Activated CD4-positive, alpha-beta T cell treated with anti-CD3 and anti-CD28 coated beads, Interleukin-2, amount 10 ng/mL, durations not matched to agents 7 days and 5 days (primary cell): Measurements from ENCODE around the gene NUP205. TPM values are rescaled to one million over a fixed set of nuclear protein-coding genes. Genes with fewer than 3 reads are reported as not detected.
"Not testable (repeated sequence)": the region's sequence is repeated elsewhere in the genome, so short reads cannot be mapped to it uniquely, and the experiment has no call there.

Source experiments
- CTCF ChIA-PET: fragments of 350-600 bp; sonication (Branson Sonifier 250); formaldehyde crosslinking; loops from one replicate; lab custom pipeline; 2021; ENCODE audit warnings: antibody characterized with exemption; lab: Charles Lee
- POLR2A ChIA-PET: fragments of 350-600 bp; sonication (Branson Sonifier 250); formaldehyde crosslinking; loops from one replicate; lab custom pipeline; 2021; ENCODE audit warnings: antibody characterized with exemption; lab: Charles Lee
- DNase-seq: peaks from one replicate; pipeline ENCODE4 v3.0.0-alpha.2; 2020
- H3K27ac Mint-ChIP-seq: one replicate; pipeline ENCODE4 v1.8.0; 2021; ENCODE audit warnings: mild to moderate bottlenecking, moderate library complexity, mixed read lengths
- H3K27me3 Mint-ChIP-seq: one replicate; pipeline ENCODE4 v1.8.0; 2021; ENCODE audit warnings: mixed read lengths
- H3K36me3 Mint-ChIP-seq: one replicate; pipeline ENCODE4 v1.8.0; 2021; ENCODE audit warnings: low read depth, mixed read lengths
- H3K4me1 Mint-ChIP-seq: one replicate; pipeline ENCODE4 v1.8.0; 2021; ENCODE audit warnings: mixed read lengths
- H3K4me3 Mint-ChIP-seq: one replicate; pipeline ENCODE4 v1.8.0; 2021; ENCODE audit warnings: mild to moderate bottlenecking, moderate library complexity, mixed read lengths
- H3K9me3 Mint-ChIP-seq: one replicate; pipeline ENCODE4 v1.8.0; 2021; ENCODE audit warnings: mixed read lengths
- total RNA-seq, 2 experiments: library from RNA; stranded (reverse); gene quantifications; one replicate each; pipeline ENCODE4 v1.2.3, GENCODE V29; 2021

Gene NUP205
- total RNA-seq, 2 experiments from 2014 or later, result 88.8 to 99.5 TPM

- H3K4me3 Mint-ChIP-seq, result no peak overlapping the region
- H3K9me3 Mint-ChIP-seq, result no peaks in the 10 kb centered on the region
- no peak overlapping the region for H3K27ac Mint-ChIP-seq
- H3K36me3 Mint-ChIP-seq, result no peaks in the 10 kb centered on the region
- CTCF ChIA-PET, result no interaction called here
- POLR2A ChIA-PET, result no interaction called here
- H3K27me3 Mint-ChIP-seq, result no peaks in the 10 kb centered on the region
- no peak for DNase-seq
- H3K4me1 Mint-ChIP-seq, result peaks cover 17% of the 10 kb centered on the region
Measured at GRCh38 chr7:135684136-135684535, 126.4 kb downstream of the NUP205 start.

GRCh38 chr7:135684699-135685098 is 127.0 kb downstream of the NUP205 start:
- no peaks in the 10 kb centered on the region for H3K9me3 Mint-ChIP-seq
- H3K4me3 Mint-ChIP-seq, result no peak overlapping the region
- H3K36me3 Mint-ChIP-seq, result no peaks in the 10 kb centered on the region
- ChIA-PET CTCF (no interaction called here), POLR2A (no interaction called here)
- H3K27ac Mint-ChIP-seq, result no peak overlapping the region
- no peak for DNase-seq
- peaks cover 17% of the 10 kb centered on the region for H3K4me1 Mint-ChIP-seq
- no peaks in the 10 kb centered on the region for H3K27me3 Mint-ChIP-seq

DNA sequence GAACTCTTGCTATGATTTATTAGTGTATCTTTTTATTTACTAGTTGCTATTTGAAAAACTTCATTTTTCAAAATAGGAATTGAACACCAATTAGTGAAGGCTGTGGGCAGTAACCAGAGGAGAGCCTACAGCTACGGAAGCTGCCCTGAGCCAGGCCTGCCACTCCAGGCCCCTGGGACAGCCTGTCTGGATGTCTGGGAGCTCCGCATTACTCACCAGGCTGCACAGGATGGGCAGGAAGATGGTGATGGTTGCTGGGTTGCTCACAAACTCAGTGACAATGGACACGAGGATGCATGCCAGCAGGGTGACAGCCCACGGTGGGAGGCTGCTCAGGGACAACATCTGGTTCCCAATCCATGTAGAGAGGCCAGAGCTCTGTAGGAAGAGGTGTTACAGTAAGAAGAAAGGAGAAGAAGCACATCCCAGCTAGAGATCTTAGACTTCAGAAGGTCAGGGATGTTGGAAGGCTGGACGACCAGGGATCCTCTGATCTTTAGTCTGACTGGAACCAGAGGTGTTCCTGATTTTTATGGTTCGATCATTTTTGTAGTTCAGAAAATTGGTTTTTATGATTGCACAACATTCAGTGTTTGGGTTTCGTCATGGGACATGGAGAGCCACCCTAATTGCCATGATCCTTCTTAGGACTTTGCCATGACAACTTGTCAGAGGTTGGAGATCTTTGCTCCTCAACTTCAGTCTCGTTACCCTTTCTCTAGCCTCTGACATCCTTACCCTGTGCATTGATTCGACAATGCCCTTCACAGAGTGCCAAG is 127.8 kb downstream of the NUP205 start:
- no peaks in the 10 kb centered on the region for H3K27me3 Mint-ChIP-seq
- H3K4me3 Mint-ChIP-seq, result no peak overlapping the region

GRCh38 chr7:135687466-135687865 is 129.7 kb downstream of the NUP205 start:
- POLR2A ChIA-PET, result no interaction called here
- Mint-ChIP-seq H3K27ac (no peak overlapping the region), H3K36me3 (no peaks in the 10 kb centered on the region), H3K4me1 (no peaks in the 10 kb centered on the region), H3K9me3 (no peaks in the 10 kb centered on the region), H3K4me3 (no peak overlapping the region), H3K27me3 (no peaks in the 10 kb centered on the region)
- CTCF ChIA-PET, result interaction anchor here (1.0 kb wide), 1 partner anchor 14 kb away, joined by 3 read pairs; no protein-coding TSS in a partner anchor
- no peak for DNase-seq

More for the DNA sequence above, 127.8 kb downstream of the NUP205 start:
- Mint-ChIP-seq H3K4me1 (peaks cover 14% of the 10 kb centered on the region), H3K27ac (no peak overlapping the region), H3K9me3 (no peaks in the 10 kb centered on the region), H3K36me3 (no peaks in the 10 kb centered on the region)
- ChIA-PET POLR2A (no interaction called here), CTCF (interaction anchor here (0.9 kb wide), 1 partner anchor 11 kb away, joined by 3 read pairs; no protein-coding TSS in a partner anchor)
- DNase-seq, result no peak

DNA sequence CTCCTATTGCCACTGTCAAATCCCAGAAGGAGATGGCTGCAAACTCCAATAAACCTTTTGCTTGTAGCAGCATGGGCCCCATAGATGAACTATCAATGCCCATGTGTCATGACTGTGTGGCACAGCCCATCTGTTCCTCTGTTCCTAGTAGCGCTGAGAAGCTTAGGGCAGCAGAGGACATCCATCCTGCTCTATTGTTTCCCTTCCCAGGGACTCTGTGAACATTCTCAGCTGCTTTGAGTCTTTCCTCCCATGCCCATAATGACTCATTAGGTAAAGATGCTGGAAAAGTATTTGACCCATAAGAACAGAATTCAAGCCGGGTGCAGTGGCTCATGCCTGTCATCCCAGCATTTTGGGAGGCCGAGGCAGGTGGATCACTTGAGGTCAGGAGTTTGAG is 132.8 kb downstream of the NUP205 start:
- no peak overlapping the region for H3K4me3 Mint-ChIP-seq
- CTCF ChIA-PET, result interaction anchor here (1.1 kb wide), 1 partner anchor 14 kb away, joined by 3 read pairs; no protein-coding TSS in a partner anchor
- no peak overlapping the region for H3K27ac Mint-ChIP-seq
- no peaks in the 10 kb centered on the region for H3K27me3 Mint-ChIP-seq
- H3K36me3 Mint-ChIP-seq, result no peaks in the 10 kb centered on the region
- POLR2A ChIA-PET, result no interaction called here
- H3K9me3 Mint-ChIP-seq, result no peaks in the 10 kb centered on the region
- no peaks in the 10 kb centered on the region for H3K4me1 Mint-ChIP-seq
- no peak for DNase-seq

DNA sequence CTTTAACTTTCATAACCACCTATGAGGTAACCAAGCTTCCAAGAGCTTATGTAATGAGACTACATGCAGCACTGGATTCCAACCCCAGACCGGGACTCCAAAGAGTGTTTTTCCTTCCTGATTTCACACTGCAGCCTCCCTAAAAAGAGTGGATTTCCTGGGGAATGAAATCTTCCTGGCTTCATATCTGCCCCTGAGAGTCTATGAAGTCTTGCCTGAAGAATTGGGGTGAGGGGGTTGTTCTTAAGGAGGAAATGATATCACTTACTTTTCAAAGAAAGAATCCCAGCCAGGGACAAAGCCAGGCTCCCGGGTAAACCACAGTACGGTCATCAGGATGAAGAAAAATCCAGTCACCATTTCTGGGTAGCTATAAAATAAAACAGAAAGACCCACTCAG is 134.3 kb downstream of the NUP205 start:
- no peaks in the 10 kb centered on the region for H3K9me3 Mint-ChIP-seq
- CTCF ChIA-PET, result no interaction called here
- DNase-seq, result no peak
- H3K36me3 Mint-ChIP-seq, result no peaks in the 10 kb centered on the region
- no peak overlapping the region for H3K27ac Mint-ChIP-seq
- no peaks in the 10 kb centered on the region for H3K27me3 Mint-ChIP-seq
- POLR2A ChIA-PET, result no interaction called here
- no peaks in the 10 kb centered on the region for H3K4me1 Mint-ChIP-seq
- H3K4me3 Mint-ChIP-seq, result no peak overlapping the region

GRCh38 chr7:135692606-135693005 is 134.9 kb downstream of the NUP205 start:
- H3K9me3 Mint-ChIP-seq, DNase-seq, H3K36me3 Mint-ChIP-seq, H3K4me1 Mint-ChIP-seq, H3K4me3 Mint-ChIP-seq, POLR2A ChIA-PET, H3K27ac Mint-ChIP-seq, H3K27me3 Mint-ChIP-seq, CTCF ChIA-PET: not testable (repeated sequence)

DNA sequence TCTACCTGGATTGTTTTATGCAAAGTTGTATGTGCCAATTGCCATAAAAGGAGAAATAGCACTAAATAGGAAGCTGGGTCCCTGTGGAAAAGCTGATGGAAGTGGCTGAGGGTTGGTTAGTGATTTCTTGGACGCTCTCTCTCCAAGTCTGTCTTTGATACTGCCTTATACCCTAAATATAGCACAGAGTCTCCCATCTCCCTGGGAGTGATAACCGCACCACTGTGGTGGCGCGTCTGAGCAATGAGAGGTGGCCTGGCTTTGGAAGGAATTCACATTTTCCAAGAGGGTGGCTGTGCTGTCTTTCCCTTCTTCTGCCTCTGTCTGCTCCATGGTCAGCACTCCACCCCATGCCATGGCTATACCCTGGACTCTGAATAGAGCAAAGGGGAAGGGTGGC is 135.8 kb downstream of the NUP205 start:
- no peaks in the 10 kb centered on the region for H3K4me1 Mint-ChIP-seq
- H3K4me3 Mint-ChIP-seq, result no peak overlapping the region
- no peak for DNase-seq
- ChIA-PET CTCF (no interaction called here), POLR2A (no interaction called here)
- no peaks in the 10 kb centered on the region for H3K27me3 Mint-ChIP-seq
- H3K27ac Mint-ChIP-seq, result no peak overlapping the region
- no peaks in the 10 kb centered on the region for H3K36me3 Mint-ChIP-seq
- no peaks in the 10 kb centered on the region for H3K9me3 Mint-ChIP-seq

GRCh38 chr7:135697276-135698049 is 139.7 kb downstream of the NUP205 start:
- DNase-seq, result no peak
- Mint-ChIP-seq H3K9me3 (no peaks in the 10 kb centered on the region), H3K27me3 (no peaks in the 10 kb centered on the region), H3K4me3 (no peak overlapping the region), H3K27ac (no peak overlapping the region), H3K36me3 (no peaks in the 10 kb centered on the region), H3K4me1 (no peaks in the 10 kb centered on the region)
- ChIA-PET CTCF (no interaction called here), POLR2A (no interaction called here)

Other genes starting within 250 kb of the NUP205 start
- 10 to 100 TPM; 24.0 to 26.8 TPM for gene CNOT4, start 47.8 kb upstream of the NUP205 start, total RNA-seq
- gene STMP1, start 104.6 kb downstream of the NUP205 start, total RNA-seq, result 10 to 100 TPM; 25.2 to 26.0 TPM
- gene SLC13A4, start 170.3 kb downstream of the NUP205 start, total RNA-seq, result not detected
- not detected for gene FAM180A, start 190.9 kb downstream of the NUP205 start, total RNA-seq